Measurements from ENCODE around the gene GMEB2. TPM values are rescaled to one million over a fixed set of nuclear protein-coding genes. Genes with fewer than 3 reads are reported as not detected.

The GMEB2 gene
- total RNA-seq, 3 donors from 2014 or later (not counting 1 experiment from before 2014, with no cell fraction given) = 11.7 to 15.1 (median 14.6) TPM

GRCh38 chr20:63589261-63590217 is 37.4 kb downstream of the GMEB2 start:
- Mint-ChIP-seq H3K27me3 (ENCODE audit: low read depth in 2 of 2) (no peaks in the 10 kb centered on the region), H3K4me3 (no peak overlapping the region), H3K9me3 (no peaks in the 10 kb centered on the region), H3K36me3 (no peaks in the 10 kb centered on the region), H3K4me1 (no peaks in the 10 kb centered on the region), H3K27ac (no peak overlapping the region)
- no peak for DNase-seq
- Histone ChIP-seq H3K9me3 (ENCODE audit: control insufficient read depth, insufficient read depth, low read length) (no peaks in the 10 kb centered on the region), H3K4me3 (ENCODE audit: low read length) (no peak overlapping the region), H3K27ac (ENCODE audit: low read length) (no peak overlapping the region), H3K27me3 (ENCODE audit: control insufficient read depth, insufficient read depth, low read length) (no peaks in the 10 kb centered on the region), H3K4me1 (ENCODE audit: control insufficient read depth, insufficient read depth, low read length) (no peaks in the 10 kb centered on the region), H3K36me3 (ENCODE audit: control insufficient read depth, insufficient read depth, low read length) (peaks cover 42% of the 10 kb centered on the region)
- 95% methylated on average over 38 of the region's 38 CpGs for WGBS (ENCODE audit: insufficient coverage)
- TF ChIP-seq CTCF (IDR thresholded peaks at IDR 0.05) = no peak
- ATAC-seq = no peak
- intact Hi-C loops (cut with micrococcal nuclease) = no loop called here

- TF ChIP-seq CTCF (IDR thresholded peaks at IDR 0.05) = no peak
- Mint-ChIP-seq H3K4me1 (no peaks in the 10 kb centered on the region), H3K36me3 (no peaks in the 10 kb centered on the region), H3K27ac (no peak overlapping the region), H3K9me3 (no peaks in the 10 kb centered on the region), H3K4me3 (no peak overlapping the region), H3K27me3 (ENCODE audit: low read depth in 2 of 2) (no peaks in the 10 kb centered on the region)
- H3K4me1 ChIP-seq (ENCODE audit: control insufficient read depth, insufficient read depth, low read length) = no peaks in the 10 kb centered on the region
- no peak overlapping the region for H3K4me3 ChIP-seq (ENCODE audit: low read length)
- no peak overlapping the region for H3K27ac ChIP-seq (ENCODE audit: low read length)
- no peak for ATAC-seq
- intact Hi-C loops (cut with micrococcal nuclease) = no loop called here
- WGBS (ENCODE audit: insufficient coverage) = 94% methylated on average over 11 of the region's 11 CpGs
- H3K27me3 ChIP-seq (ENCODE audit: control insufficient read depth, insufficient read depth, low read length) = no peaks in the 10 kb centered on the region
- DNase-seq = no peak
- no peaks in the 10 kb centered on the region for H3K9me3 ChIP-seq (ENCODE audit: control insufficient read depth, insufficient read depth, low read length)
- peaks cover 36% of the 10 kb centered on the region for H3K36me3 ChIP-seq (ENCODE audit: control insufficient read depth, insufficient read depth, low read length)
These were observed 38.3 kb downstream of the GMEB2 start for GRCh38 chr20:63588641-63589041.

- H3K9me3 Mint-ChIP-seq = no peaks in the 10 kb centered on the region
- no peaks in the 10 kb centered on the region for H3K36me3 Mint-ChIP-seq
- ATAC-seq = no peak
- Histone ChIP-seq H3K9me3 (ENCODE audit: control insufficient read depth, insufficient read depth, low read length) (no peaks in the 10 kb centered on the region), H3K36me3 (ENCODE audit: control insufficient read depth, insufficient read depth, low read length) (peaks cover 34% of the 10 kb centered on the region), H3K4me3 (ENCODE audit: low read length) (no peak overlapping the region), H3K27me3 (ENCODE audit: control insufficient read depth, insufficient read depth, low read length) (no peaks in the 10 kb centered on the region), H3K27ac (ENCODE audit: low read length) (no peak overlapping the region), H3K4me1 (ENCODE audit: control insufficient read depth, insufficient read depth, low read length) (no peaks in the 10 kb centered on the region)
- no peak for TF ChIP-seq CTCF (IDR thresholded peaks at IDR 0.05)
- no peaks in the 10 kb centered on the region for H3K27me3 Mint-ChIP-seq (ENCODE audit: low read depth in 2 of 2)
- intact Hi-C loops (cut with micrococcal nuclease) = no loop called here
- WGBS (ENCODE audit: insufficient coverage) = 54% methylated on average over 19 of the region's 19 CpGs
- H3K4me3 Mint-ChIP-seq = no peak overlapping the region
- no peak overlapping the region for H3K27ac Mint-ChIP-seq
- peak in 1 of 2 donors; percentile 42 for DNase-seq
- no peaks in the 10 kb centered on the region for H3K4me1 Mint-ChIP-seq
These were observed 38.9 kb downstream of the GMEB2 start for GRCh38 chr20:63587776-63588591.

Measured in natural killer cell (primary cell).